Dermis blood vessel endothelial cell (primary cell): ENCODE results near the gene SLC35F4. TPM values are rescaled to one million over a fixed set of nuclear protein-coding genes. Genes with fewer than 3 reads are reported as not detected.
"Not testable (repeated sequence)": the region's sequence is repeated elsewhere in the genome, so short reads cannot be mapped to it uniquely, and the experiment has no call there.

Source experiments
- DNase-seq: peaks from one replicate; pipeline ENCODE4 v3.0.0; 2010
- total RNA-seq: library from RNA; depleted of rRNA; stranded (reverse); fragments of >200 nt; gene quantifications from 2 replicates; pipeline ENCODE4 v1.2.3, GENCODE V29; 2014

SLC35F4 gene
- not detected in 2 replicates for total RNA-seq

DNA sequence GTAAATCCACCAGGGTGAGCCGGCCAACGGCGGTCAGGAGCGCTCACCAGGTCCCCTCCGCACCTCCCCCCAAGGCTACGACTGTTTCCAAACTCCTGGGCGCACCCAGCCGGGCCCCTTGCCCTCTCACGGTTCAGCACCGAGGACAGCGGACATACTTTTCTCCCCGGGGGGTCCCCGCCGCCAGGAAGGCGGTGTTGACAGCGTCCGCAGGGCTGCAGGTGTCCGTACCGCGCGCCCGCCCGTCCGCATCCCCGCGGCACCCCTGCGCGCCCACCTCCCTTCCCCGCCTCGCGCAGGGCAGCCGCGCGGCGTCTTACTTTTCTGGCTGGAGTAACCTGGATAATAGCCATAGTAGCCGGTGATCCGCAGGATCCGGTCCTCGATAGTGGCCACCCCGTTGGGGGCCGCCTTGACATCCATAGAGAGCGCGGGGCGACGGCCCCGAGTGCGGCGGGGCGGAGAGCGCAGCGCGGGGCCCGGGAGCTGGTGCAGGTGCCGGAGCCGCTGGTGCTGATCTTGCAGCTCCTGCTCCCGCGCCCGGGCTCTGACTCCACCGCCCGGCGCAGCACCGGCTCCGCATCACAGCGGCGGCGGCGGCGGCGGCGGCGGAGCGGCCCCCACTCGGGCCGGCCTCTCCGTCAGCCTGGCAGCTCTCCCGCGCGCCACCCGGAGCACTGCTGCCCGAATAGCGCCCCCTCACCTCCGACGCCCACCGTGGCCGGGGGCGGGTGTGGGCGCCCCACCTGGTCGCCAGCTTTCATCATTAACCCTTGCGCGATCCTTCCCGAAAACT lies at the start of gene SLC35F4:
Gene SLC35F4 (minus strand): TSS at position 690 of the 796 bp plus-strand sequence.
- peak; percentile 12 for DNase-seq

- DNase-seq: no peak
Observed at GRCh38 chr14:57909626-57910025, 43.7 kb upstream of the SLC35F4 start.

DNA sequence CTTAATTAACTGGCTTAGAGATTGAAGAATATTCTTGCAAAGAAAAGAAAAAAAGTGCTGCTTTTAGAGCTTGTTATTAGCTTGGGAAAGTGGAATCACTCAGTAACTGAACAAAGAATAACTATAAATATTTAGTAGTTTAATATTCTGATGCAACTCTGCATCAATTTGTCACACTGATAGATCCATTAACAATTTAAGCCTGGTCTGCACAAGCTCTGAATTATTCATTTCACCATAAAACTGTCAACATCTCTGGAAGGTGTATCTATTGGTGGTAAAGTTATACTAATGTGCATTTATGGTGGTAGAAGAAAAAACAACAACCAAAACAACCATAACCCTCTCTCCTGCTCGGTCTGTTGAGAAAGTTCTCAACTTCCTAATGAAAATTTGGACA lies 38.1 kb upstream of the SLC35F4 start:
- no peak for DNase-seq

- no peak for DNase-seq
Observed at GRCh38 chr14:57898837-57899572, 33.1 kb upstream of the SLC35F4 start.

DNA sequence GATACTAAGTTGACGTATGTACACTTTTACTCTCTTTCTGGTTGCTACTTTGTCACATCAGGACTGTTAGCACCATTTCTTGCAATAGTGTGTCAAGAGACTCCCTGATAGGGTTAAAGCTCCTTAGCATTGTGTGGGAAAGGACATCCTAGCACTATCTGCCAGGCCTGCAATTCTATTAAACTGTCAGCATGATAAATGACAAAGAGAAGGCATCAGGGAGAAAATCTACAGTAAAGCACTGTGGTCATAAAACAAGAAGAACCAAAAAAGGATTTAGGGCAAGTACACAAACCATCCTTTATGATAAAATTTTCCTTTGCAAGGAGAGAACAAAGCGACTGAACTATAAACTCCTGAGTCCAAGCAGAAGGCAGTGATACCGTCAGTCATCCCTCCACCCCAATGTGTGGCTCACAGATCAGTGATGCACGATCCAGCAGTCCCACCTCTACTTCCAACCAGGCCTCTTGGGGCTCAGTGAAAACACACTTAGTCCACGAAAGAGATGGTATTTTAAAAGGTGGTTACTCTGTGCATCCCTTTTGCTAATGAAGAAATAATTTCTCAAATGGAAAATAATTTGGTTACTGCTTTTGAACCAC lies 31.4 kb upstream of the SLC35F4 start:
- no peak for DNase-seq

DNA sequence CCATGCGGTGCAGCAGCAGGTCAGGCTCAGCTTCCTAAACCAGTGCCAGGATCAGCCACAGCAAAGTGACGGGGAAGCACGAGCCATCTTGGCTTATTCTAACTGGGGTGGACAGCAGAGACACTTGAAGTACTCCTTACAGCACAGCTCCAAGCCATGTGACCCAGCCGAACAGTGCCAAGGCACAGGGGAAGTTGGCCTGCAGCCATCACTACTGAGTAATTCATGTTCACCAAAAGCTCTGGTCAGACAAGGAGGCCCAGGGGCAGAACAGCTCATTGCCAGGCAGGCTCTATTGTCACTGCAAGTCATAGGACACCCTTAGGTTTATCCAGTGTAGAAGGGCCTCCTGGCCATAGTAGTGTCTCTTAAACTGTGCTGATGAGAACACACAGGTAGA lies 23.4 kb upstream of the SLC35F4 start:
- DNase-seq: peak; percentile 17

GRCh38 chr14:57884175-57884574 lies 18.3 kb upstream of the SLC35F4 start:
- DNase-seq: peak; percentile 19

GRCh38 chr14:57883061-57883460 lies 17.2 kb upstream of the SLC35F4 start:
- DNase-seq: no peak

DNA sequence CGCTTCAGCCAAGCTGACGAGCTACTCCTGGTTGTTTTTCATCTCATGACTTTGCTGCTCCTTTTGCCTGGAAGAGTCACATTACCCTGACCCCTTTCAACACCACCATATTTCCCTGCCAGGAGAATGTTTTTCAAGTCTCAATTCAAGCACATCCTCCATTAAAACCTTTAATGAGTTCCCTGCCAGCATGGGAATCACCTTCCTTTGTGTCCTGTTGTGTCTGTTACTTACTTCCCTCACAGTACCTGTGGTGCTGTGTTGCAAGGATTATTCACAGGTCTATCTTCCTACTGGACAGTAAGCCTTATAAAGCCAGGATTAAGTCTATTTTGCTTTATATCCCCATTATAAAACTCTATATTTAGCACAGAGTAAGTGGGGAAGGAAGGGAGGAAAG lies 13.6 kb upstream of the SLC35F4 start:
- DNase-seq: no peak

GRCh38 chr14:57875985-57876384 lies 10.1 kb upstream of the SLC35F4 start:
- DNase-seq: no peak

DNA sequence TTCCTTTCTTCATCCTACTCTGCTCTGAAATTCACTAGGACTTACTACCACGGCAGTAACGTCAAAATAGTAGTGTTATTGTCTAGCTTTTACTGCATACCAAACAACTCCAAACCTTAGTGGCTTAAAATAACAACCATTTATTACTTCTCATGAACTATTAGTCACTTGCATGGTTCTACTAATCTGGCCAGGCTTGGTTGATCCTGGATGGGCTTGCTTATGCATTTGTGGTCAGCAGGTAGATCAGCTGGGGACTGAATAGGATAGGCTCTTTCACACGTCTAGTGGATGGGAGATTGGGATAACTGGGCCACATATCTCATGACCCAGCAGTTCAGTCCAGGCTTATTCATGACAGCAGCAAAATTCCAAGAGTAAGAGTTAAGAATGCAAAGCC lies 9.4 kb upstream of the SLC35F4 start:
- DNase-seq: no peak

GRCh38 chr14:57871459-57872080 lies 5.7 kb upstream of the SLC35F4 start:
- DNase-seq: peak; percentile 70

GRCh38 chr14:57870686-57871457 lies 5.0 kb upstream of the SLC35F4 start:
- no peak for DNase-seq

GRCh38 chr14:57869617-57870016 lies 3.7 kb upstream of the SLC35F4 start:
- no peak for DNase-seq

GRCh38 chr14:57866199-57866705 lies 360 bp upstream of the SLC35F4 start:
- no peak for DNase-seq

- no peak for DNase-seq
Observed at GRCh38 chr14:57865066-57865402, 858 bp downstream of the SLC35F4 start.

DNA sequence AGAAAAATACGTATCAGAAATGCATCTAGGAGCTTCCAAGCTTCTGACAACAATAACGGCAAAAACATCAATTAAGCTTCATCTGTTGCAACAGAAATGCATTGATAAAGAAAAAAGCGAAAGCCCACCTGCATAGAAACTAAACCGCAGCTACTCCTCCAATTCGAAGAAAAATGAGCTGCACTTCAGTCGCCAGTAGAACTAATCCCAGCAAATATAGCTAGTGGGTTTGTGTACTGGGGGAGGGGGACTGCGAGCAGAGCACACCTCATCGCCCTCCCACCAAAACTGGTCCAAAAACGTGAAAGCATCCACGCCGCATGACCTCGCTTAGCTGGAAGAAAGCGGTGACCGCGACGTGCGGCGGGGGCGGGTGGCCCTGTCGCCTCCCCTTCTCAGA lies 1.2 kb downstream of the SLC35F4 start:
- no peak for DNase-seq

GRCh38 chr14:57863471-57863870 lies 2.4 kb downstream of the SLC35F4 start:
- no peak for DNase-seq

GRCh38 chr14:57855666-57856065 lies 10.2 kb downstream of the SLC35F4 start:
- DNase-seq: not testable (repeated sequence)

GRCh38 chr14:57854571-57854970 lies 11.3 kb downstream of the SLC35F4 start:
- DNase-seq: no peak

GRCh38 chr14:57851354-57851753 lies 14.5 kb downstream of the SLC35F4 start:
- DNase-seq: no peak

DNA sequence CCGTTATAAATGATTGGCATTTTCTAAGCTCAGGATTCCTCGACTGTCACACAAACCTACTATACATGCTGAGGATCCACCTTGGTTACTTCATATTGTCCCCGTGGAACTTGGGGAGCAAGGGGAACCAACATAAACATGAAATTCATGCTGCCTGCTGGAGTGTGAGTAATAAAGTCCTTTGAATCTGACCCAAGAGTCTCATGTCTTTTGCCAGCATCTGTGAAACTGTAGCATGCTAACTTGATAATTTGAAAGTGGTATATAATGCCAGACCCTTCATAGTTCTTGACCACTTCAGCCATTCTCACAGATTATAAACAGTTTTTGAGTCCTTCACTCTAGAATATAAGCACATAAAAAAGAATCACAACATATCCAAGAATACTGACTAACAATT lies 17.1 kb downstream of the SLC35F4 start:
- DNase-seq: no peak
